Natural killer cell (primary cell): Measurements from ENCODE around the gene CHST11. TPM values are rescaled to one million over a fixed set of nuclear protein-coding genes. Genes with fewer than 3 reads are reported as not detected.

Experiments used
- ATAC-seq, 3 donors: fragments of 150-1000 bp in 2 of 3; fragments of 200-7000 bp in 1 of 3; cut with Tn5 transposase; 1 replicate in 1 of 3; 2 replicates in 2 of 3; pipeline ENCODE4 v1.10.0; 2021; ENCODE audit warnings: mild to moderate bottlenecking in 2 of 3, moderate library complexity in 2 of 3
- DNase-seq, 2 donors: peaks; one replicate each; pipeline versions ENCODE4 v3.0.0 to v3.0.0-alpha.2; 2013 to 2021; ENCODE audit warnings: mixed read lengths in 1 of 2
- H3K27ac ChIP-seq: one replicate; pipeline ENCODE4 v1.5.1; 2013; ENCODE audit warnings: mild to moderate bottlenecking, low read length
- H3K27me3 ChIP-seq: one replicate; pipeline ENCODE4 v1.6.1; 2013; ENCODE audit warnings: low read length; ENCODE audit not compliant: control insufficient read depth, insufficient read depth
- H3K36me3 ChIP-seq: one replicate; pipeline ENCODE4 v1.6.1; 2013; ENCODE audit warnings: low read length; ENCODE audit not compliant: control insufficient read depth, insufficient read depth
- H3K4me1 ChIP-seq: one replicate; pipeline ENCODE4 v1.6.1; 2013; ENCODE audit warnings: low read length; ENCODE audit not compliant: control insufficient read depth, insufficient read depth
- H3K4me3 ChIP-seq: one replicate; pipeline ENCODE4 v1.5.1; 2013; ENCODE audit warnings: low read length
- H3K9me3 ChIP-seq: one replicate; pipeline ENCODE4 v1.6.1; 2013; ENCODE audit warnings: low read length; ENCODE audit not compliant: control insufficient read depth, insufficient read depth
- H3K27ac Mint-ChIP-seq, 2 donors: one replicate each; pipeline ENCODE4 v1.8.0; 2022; ENCODE audit warnings: mild to moderate bottlenecking in 2 of 2, mixed read lengths in 2 of 2, moderate library complexity in 1 of 2
- H3K27me3 Mint-ChIP-seq, 2 donors: one replicate each; pipeline ENCODE4 v1.8.0; 2022; ENCODE audit warnings: low read depth in 2 of 2, mixed read lengths in 2 of 2
- H3K36me3 Mint-ChIP-seq: one replicate; pipeline ENCODE4 v1.8.0; 2022; ENCODE audit warnings: mixed read lengths
- H3K4me1 Mint-ChIP-seq, 2 donors: one replicate each; pipeline ENCODE4 v1.8.0; 2022; ENCODE audit warnings: mixed read lengths in 2 of 2
- H3K4me3 Mint-ChIP-seq: one replicate; pipeline ENCODE4 v1.8.0; 2022; ENCODE audit warnings: mild to moderate bottlenecking, moderate library complexity, mixed read lengths
- H3K9me3 Mint-ChIP-seq, 2 donors: one replicate each; pipeline ENCODE4 v1.8.0; 2022; ENCODE audit warnings: mixed read lengths in 2 of 2
- WGBS: methylation state at CpG from one replicate; pipeline ENCODE4 v1.1.7; 2013; ENCODE audit warnings: missing lambda C conversion rate; ENCODE audit not compliant: insufficient coverage; 5-methylcytosine and 5-hydroxymethylcytosine counted together
- intact Hi-C: fragments of 100-400 bp; cut with micrococcal nuclease; formaldehyde crosslinking; loops from one replicate; pipeline ENCODE4 v1.14.2; 2022
- total RNA-seq, 4 donors: library from RNA; stranded (reverse); fragments of 120-200 nt in 1 of 4; gene quantifications; one replicate each; pipeline versions ENCODE4 v1.2.3 to v1.2.4, GENCODE V29; 2013 to 2022
- TF ChIP-seq, protein P1 (sequence below): fragments of 200-600 bp; IDR thresholded peaks from one replicate; pipeline ENCODE4 v1.8.0; 2022; ENCODE audit warnings: antibody characterized with exemption

CHST11 gene
- total RNA-seq, 3 donors from 2014 or later (not counting 1 experiment from before 2014, with no cell fraction given), result 85.3 to 118 (median 96.1) TPM

DNA sequence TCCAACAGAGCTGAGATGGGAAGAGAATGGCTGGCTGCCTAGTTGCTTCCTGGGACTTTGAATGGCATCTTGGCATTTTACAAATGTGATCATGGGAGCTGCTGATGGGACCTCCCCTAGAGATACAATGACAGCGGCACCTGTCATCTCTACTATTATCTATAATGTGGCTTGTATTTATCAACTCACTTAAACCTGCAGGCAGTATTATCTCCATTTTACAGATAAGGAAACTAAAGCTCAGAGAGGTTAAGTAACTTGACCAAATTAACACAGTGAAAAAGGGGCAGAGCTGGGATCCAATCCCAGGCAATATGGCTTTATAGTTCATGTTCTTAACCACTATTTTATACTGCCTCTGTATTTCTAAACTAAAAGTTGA lies 111.7 kb downstream of the CHST11 start:
- H3K4me1 Mint-ChIP-seq, result peaks cover 78 to 81% of the 10 kb centered on the region in 2 donors
- Histone ChIP-seq H3K9me3 (no peaks in the 10 kb centered on the region), H3K27me3 (no peaks in the 10 kb centered on the region), H3K27ac (no peak overlapping the region), H3K36me3 (no peaks in the 10 kb centered on the region), H3K4me1 (peaks cover 46% of the 10 kb centered on the region), H3K4me3 (no peak overlapping the region)
- DNase-seq, result no peak
- H3K9me3 Mint-ChIP-seq, result no peaks in the 10 kb centered on the region
- H3K36me3 Mint-ChIP-seq, result peaks cover 6% of the 10 kb centered on the region
- intact Hi-C loops, result loop anchor here (2.0 to 5.0 kb wide), 3 partner anchors 18 to 119 kb away; partner anchors contain the start of gene CHST11
- peak overlapping the region; percentile 87 for H3K4me3 Mint-ChIP-seq
- no peaks in the 10 kb centered on the region for H3K27me3 Mint-ChIP-seq
- no peak for ATAC-seq
- 100% methylated on average over 1 of the region's 1 CpG for WGBS
- peak overlapping the region; percentile 88 to 92 for H3K27ac Mint-ChIP-seq
- TF ChIP-seq, protein P1, sequence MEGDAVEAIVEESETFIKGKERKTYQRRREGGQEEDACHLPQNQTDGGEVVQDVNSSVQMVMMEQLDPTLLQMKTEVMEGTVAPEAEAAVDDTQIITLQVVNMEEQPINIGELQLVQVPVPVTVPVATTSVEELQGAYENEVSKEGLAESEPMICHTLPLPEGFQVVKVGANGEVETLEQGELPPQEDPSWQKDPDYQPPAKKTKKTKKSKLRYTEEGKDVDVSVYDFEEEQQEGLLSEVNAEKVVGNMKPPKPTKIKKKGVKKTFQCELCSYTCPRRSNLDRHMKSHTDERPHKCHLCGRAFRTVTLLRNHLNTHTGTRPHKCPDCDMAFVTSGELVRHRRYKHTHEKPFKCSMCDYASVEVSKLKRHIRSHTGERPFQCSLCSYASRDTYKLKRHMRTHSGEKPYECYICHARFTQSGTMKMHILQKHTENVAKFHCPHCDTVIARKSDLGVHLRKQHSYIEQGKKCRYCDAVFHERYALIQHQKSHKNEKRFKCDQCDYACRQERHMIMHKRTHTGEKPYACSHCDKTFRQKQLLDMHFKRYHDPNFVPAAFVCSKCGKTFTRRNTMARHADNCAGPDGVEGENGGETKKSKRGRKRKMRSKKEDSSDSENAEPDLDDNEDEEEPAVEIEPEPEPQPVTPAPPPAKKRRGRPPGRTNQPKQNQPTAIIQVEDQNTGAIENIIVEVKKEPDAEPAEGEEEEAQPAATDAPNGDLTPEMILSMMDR, result no peak

DNA sequence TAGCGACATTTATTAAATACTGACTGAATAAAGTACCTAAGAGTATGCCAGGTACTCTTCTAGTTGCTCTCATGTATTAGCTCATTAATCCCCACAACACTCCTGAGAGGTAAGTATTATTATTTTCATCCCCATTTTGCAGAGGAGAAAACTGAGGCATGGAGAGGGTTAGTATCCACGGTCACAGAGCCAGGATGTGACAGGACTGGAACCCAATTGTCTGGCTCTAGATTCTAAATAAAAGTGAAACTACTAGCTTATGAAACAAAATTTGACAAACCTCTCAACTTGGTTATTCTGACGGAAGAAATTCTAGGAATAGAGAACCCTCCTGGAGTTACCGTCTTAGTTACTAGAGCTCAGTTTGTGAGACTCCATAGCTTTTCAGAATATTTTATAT lies 112.2 kb downstream of the CHST11 start:
- Mint-ChIP-seq H3K36me3 (peaks cover 6% of the 10 kb centered on the region), H3K4me3 (peak overlapping the region; percentile 87), H3K27ac (peak overlapping the region; percentile 88 to 92), H3K9me3 (no peaks in the 10 kb centered on the region), H3K4me1 (peaks cover 77 to 81% of the 10 kb centered on the region in 2 donors), H3K27me3 (no peaks in the 10 kb centered on the region)
- DNase-seq, result peak in 1 of 2 donors; percentile 31
- H3K27ac ChIP-seq, result peak overlapping the region; percentile 61
- no peaks in the 10 kb centered on the region for H3K27me3 ChIP-seq
- H3K4me3 ChIP-seq, result no peak overlapping the region
- TF ChIP-seq, protein P1, result no peak
- H3K36me3 ChIP-seq, result no peaks in the 10 kb centered on the region
- no peaks in the 10 kb centered on the region for H3K9me3 ChIP-seq
- WGBS, result 44% methylated on average over 3 of the region's 4 CpGs
- peaks cover 46% of the 10 kb centered on the region for H3K4me1 ChIP-seq
- intact Hi-C loops, result loop anchor here (1.0 to 5.0 kb wide), 5 partner anchors 18 to 187 kb away; partner anchors contain the start of gene CHST11
- no peak for ATAC-seq

DNA sequence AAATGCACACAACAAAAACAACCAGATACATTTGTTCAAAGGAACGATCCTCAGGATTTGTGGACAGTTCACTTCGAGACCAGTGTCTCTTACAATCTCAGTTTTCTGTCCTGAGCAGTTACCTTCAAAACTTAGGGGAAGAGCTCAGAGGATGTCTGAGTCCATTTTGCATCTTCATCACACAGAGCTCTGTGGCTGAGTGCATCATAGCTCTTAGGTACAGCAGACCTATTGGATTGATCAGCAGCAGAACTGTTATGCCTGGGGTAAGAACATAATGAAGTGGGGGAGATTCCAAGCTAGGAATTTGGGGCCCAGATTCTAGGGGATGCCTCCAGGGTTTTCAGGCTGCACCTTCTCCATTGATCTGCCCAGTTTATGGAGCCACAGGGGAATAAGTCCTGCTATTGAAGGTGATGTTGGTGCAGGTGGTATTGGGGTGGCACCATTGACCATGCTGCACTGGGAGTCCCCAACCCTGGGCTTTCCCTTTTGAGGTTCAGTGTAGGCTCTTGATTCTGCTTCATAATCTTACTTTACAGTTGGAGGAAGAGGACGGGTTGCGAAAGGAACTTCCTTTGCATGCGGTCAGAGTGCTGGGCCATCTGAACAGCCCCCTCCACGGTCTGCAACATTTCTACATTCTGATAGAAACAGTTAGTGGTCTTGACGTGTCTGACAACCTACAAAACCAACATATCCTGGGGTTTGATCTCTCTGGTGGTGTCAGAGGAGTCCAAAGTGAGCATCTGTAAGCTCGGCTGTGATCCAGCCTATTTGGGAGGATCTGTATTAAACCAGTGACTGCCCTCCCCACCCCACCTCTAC lies 112.8 kb downstream of the CHST11 start:
- Histone ChIP-seq H3K36me3 (no peaks in the 10 kb centered on the region), H3K4me1 (peaks cover 46% of the 10 kb centered on the region), H3K4me3 (peak overlapping the region; percentile 5), H3K27me3 (no peaks in the 10 kb centered on the region), H3K9me3 (no peaks in the 10 kb centered on the region), H3K27ac (peak overlapping the region; percentile 61)
- DNase-seq (peak; percentile 61 to 84), ATAC-seq (peak; percentile 78 to 93 (median 89))
- H3K4me3 Mint-ChIP-seq, result peak overlapping the region; percentile 87
- H3K4me1 Mint-ChIP-seq, result peaks cover 74 to 78% of the 10 kb centered on the region in 2 donors
- H3K9me3 Mint-ChIP-seq, result no peaks in the 10 kb centered on the region
- H3K36me3 Mint-ChIP-seq, result peaks cover 3% of the 10 kb centered on the region
- WGBS, result 13% methylated on average over 7 of the region's 8 CpGs
- TF ChIP-seq, protein P1, result no peak
- H3K27me3 Mint-ChIP-seq, result no peaks in the 10 kb centered on the region
- intact Hi-C loops, result loop anchor here (1.0 to 5.0 kb wide), 6 partner anchors 19 to 187 kb away; partner anchors contain the start of gene CHST11
- peak overlapping the region; percentile 88 to 92 for H3K27ac Mint-ChIP-seq
